Epithelial cell of proximal tubule (primary cell): ENCODE data around the gene GTF2IRD1. TPM values are rescaled to one million over a fixed set of nuclear protein-coding genes. Genes with fewer than 3 reads are reported as not detected.

Experiments
- DNase-seq: peaks from one replicate; pipeline ENCODE4 v3.0.0-alpha.2; 2011; ENCODE audit warnings: low read depth
- H3K4me3 ChIP-seq: 2 replicates; pipeline ENCODE4 v1.5.1; 2011; ENCODE audit warnings: low read depth, mild to moderate bottlenecking, low read length
- CTCF ChIP-seq: conservative IDR thresholded peaks from 2 replicates; pipeline ENCODE4 v1.5.1; 2012; ENCODE audit warnings: low read depth, mild to moderate bottlenecking, low read length
- total RNA-seq: library from RNA; depleted of rRNA; stranded (reverse); fragments of >200 nt; gene quantifications from 2 replicates; pipeline ENCODE4 v1.2.3, GENCODE V29; 2015

Gene GTF2IRD1
- total RNA-seq, 1 donor from 2014 or later = 23.8 TPM

DNA sequence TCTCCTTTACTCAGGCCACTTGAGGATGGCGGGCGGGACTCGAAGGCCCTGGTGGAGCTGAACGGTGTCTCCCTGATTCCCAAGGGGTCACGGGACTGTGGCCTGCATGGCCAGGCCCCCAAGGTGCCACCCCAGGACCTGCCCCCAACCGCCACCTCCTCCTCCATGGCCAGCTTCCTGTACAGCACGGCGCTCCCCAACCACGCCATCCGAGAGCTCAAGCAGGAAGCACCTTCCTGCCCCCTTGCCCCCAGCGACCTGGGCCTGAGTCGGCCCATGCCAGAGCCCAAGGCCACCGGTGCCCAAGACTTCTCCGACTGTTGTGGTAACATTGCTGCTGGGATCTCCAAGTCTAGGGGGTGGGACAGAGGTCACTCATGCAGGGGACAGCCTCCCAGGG, 65.7 kb downstream of the GTF2IRD1 start:
- H3K4me3 ChIP-seq = no peak overlapping the region
- DNase-seq = no peak
- TF ChIP-seq CTCF = no peak

DNA sequence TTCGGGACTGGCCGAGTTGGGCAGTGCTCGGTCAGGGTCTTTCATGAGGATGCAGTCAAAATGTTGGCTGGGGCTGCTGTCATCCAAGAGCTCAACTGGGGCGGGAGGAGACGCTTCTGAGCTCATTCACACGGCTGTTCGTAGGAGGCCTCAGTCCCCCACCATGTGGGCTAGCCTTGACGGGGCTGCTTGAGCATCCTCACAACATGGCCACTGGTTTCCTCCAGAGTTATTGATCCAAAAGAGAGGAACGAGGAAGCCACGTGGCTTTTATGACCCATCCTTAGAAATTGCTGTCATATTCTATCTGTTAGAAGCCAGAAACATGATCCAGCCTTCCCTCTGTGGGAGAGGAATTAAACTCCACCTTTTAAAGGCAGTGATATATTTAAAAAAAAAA, 68.1 kb downstream of the GTF2IRD1 start:
- H3K4me3 ChIP-seq = no peak overlapping the region
- no peak for TF ChIP-seq CTCF
- no peak for DNase-seq

DNA sequence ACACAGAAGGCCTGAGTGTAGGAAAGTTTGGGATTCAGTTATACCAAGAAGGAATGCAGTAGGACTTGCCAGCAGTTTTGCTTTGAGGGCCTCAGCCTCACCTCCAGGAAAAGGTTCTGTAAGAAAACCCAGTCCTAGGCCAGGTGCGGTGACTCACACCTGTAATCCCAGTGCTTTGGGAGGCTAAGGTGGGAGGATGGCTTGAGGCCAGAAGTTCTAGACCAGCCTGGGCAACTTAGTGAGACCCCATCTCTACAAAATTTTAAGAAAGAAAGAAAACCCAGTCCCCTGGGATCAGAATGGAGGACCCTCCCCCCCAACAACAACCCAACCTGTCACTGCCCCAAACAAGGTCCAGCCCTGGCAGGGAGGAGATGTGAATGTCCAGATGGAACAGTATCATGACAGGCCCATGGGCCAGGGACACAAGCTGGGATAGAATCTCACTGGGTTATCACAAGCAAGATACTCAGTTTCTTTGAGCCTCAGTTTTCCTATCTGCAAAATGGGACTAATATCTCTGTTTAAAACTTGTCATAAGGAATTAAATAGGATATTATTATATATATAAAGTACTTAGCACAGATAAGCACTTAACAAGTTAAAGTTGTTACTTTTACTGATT, 68.7 kb downstream of the GTF2IRD1 start:
- TF ChIP-seq CTCF = no peak
- no peak for DNase-seq
- no peak overlapping the region for H3K4me3 ChIP-seq

DNA sequence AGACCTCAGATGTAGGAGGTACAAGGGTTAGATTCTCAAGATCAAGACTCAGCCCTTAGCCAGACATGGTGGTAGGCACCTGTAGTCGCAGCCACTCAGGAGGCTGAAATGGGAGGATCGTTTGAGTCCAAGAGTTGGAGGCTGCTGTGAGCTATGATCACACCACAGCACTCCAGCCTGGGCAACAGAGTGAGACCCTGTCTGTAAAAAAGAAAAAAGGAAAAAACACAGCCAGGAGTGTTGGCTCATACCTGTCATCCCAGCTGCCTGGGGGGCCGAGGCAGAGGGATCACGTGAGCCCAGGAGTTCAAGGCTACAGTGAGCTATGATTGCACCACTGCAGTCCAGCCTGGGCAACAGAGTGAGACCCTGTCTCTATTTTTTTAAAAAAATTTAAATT, 69.3 kb downstream of the GTF2IRD1 start:
- H3K4me3 ChIP-seq = no peak overlapping the region
- no peak for TF ChIP-seq CTCF
- no peak for DNase-seq

DNA sequence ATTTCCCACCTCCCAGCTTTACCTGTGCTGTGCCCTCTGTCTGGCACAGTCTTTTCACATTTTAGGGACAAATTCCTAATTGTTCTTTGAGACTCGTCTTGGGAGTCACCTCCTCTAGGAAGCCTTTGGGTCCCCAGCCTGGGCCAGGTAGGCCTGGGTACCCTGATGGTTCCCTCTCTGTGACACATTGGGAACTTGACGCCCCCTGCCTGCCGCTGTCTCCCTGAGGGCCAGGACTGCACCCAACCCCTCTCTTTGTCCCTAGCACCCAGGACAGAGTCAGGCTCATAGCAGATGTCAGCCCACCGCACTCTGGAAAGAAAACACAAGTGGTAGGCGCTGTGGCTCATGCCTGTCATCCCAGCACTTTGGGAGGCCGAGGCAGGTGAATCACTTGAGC, 71.4 kb downstream of the GTF2IRD1 start:
- no peak for TF ChIP-seq CTCF
- no peak overlapping the region for H3K4me3 ChIP-seq
- no peak for DNase-seq

- no peak for DNase-seq
- H3K4me3 ChIP-seq = no peak overlapping the region
- TF ChIP-seq CTCF = no peak
Measured at GRCh38 chr7:74525881-74526280, 72.2 kb downstream of the GTF2IRD1 start.

DNA sequence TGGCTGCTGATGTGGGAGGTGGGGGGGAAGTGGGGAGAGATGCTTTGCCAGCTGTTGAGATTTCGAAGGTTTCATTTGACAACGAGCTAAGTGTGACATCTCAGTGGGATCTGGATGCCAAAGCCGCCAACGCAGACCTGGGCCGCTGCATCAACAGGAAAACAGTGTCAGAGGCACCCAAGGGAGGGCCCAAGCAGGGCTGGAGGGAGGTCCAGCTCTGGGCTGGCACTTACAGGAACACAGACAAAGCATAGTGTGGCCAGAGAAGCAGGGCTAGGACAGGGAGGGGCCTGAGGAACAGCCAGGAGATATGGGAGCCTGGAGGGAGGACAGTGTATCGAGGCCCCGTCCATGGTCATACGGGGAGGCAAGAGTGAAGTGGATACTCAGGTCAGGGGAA, 73.1 kb downstream of the GTF2IRD1 start:
- no peak overlapping the region for H3K4me3 ChIP-seq
- TF ChIP-seq CTCF = no peak

More for the DNA sequence above, 73.1 kb downstream of the GTF2IRD1 start:
- DNase-seq = no peak
